OCI-LY7 (cell line): ENCODE measurements around the gene H2BK1.

Experiments
- CTCF ChIP-seq: fragments of 200-600 bp; sonication (generic); conservative IDR thresholded peaks from 2 replicates; pipeline ENCODE4 v1.5.1; 2014; ENCODE audit warnings: mild to moderate bottlenecking, antibody characterized with exemption, low read length, moderate library complexity, mixed read lengths
- EZH2phosphoT487 ChIP-seq: fragments of 200-600 bp; sonication (generic); IDR thresholded peaks from 2 replicates; pipeline ENCODE4 v1.6.1; 2018; ENCODE audit warnings: low read depth, borderline replicate concordance, mild to moderate bottlenecking, mixed run types, antibody characterized with exemption, low read length, moderate library complexity, mixed read lengths

- TF ChIP-seq EZH2phosphoT487 = no peak
- no peak for TF ChIP-seq CTCF
Observed at GRCh38 chr7:151194188-151194587, 16.1 kb downstream of the H2BK1 start.
